AG09309 (cell line): Measurements from ENCODE around the gene RFX2.

ENCODE experiments used
- DNase-seq: peaks from one replicate; pipeline ENCODE4 v3.0.0-alpha.2; 2010; ENCODE audit warnings: low read depth
- H3K4me3 ChIP-seq: 2 replicates; pipeline ENCODE4 v1.5.1; 2011; ENCODE audit warnings: mild to moderate bottlenecking, low read depth, low read length, moderate library complexity; ENCODE audit not compliant: control insufficient read depth
- TF ChIP-seq, protein P1 (sequence below): IDR thresholded peaks from 2 replicates; pipeline ENCODE4 v1.5.1; 2011; ENCODE audit warnings: mild to moderate bottlenecking, low read depth, low read length, inconsistent platforms; ENCODE audit not compliant: insufficient read depth, control insufficient read depth; ENCODE audit errors: missing control alignments

The RFX2 gene

DNA sequence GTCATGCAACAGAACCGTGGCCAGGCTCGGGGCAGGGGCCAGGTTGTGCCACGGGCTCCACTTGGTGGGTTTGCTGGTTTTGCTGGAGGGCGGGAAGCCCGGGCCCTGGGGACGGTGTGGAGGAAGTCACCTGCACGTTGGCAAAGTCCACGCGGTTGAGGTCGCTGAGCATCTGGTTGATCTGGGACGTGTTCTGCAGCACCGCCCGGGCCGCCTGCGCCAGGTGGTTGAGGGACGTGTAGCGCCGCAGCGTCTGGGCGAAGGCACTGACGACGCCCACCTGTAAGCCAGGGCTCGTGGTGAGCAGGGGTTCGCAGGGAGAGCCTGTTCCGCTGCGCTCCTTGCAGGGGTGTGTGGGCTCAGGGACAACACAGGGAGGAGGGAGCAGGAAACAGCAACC, 107.7 kb downstream of the RFX2 start:
- TF ChIP-seq, protein P1, sequence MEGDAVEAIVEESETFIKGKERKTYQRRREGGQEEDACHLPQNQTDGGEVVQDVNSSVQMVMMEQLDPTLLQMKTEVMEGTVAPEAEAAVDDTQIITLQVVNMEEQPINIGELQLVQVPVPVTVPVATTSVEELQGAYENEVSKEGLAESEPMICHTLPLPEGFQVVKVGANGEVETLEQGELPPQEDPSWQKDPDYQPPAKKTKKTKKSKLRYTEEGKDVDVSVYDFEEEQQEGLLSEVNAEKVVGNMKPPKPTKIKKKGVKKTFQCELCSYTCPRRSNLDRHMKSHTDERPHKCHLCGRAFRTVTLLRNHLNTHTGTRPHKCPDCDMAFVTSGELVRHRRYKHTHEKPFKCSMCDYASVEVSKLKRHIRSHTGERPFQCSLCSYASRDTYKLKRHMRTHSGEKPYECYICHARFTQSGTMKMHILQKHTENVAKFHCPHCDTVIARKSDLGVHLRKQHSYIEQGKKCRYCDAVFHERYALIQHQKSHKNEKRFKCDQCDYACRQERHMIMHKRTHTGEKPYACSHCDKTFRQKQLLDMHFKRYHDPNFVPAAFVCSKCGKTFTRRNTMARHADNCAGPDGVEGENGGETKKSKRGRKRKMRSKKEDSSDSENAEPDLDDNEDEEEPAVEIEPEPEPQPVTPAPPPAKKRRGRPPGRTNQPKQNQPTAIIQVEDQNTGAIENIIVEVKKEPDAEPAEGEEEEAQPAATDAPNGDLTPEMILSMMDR = no peak
- H3K4me3 ChIP-seq = no peak overlapping the region
- no peak for DNase-seq

DNA sequence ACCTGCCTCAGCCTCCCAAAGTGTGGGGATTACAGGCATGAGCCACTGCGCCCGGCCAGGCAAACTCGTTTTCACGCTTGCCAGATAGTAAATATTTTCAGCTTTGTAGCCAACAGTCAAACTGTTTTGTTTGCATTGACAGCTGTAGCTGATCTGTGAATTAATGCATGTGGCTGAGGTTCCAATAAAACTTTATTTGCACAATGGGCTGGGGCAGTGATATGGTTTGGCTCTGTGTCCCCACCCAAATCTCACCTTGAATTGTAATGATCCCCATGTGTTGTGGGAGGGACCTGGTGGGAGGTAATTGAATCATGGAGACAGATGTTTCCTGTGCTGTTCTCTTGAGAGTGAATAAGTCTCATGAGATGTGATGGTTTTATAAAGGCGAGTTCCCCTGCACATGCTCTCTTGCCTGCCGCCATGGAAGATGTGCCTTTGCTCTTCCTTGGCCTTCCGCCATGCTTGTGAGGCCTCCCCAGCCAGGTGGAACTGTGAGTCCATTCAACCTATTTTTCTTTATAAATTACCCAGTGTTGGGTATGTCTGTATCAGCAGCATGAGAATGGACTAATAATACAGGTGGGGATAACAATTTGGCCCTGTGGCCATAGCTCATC, 110.0 kb downstream of the RFX2 start:
- TF ChIP-seq, protein P1 = no peak
- no peak for DNase-seq
- H3K4me3 ChIP-seq = no peak overlapping the region

DNA sequence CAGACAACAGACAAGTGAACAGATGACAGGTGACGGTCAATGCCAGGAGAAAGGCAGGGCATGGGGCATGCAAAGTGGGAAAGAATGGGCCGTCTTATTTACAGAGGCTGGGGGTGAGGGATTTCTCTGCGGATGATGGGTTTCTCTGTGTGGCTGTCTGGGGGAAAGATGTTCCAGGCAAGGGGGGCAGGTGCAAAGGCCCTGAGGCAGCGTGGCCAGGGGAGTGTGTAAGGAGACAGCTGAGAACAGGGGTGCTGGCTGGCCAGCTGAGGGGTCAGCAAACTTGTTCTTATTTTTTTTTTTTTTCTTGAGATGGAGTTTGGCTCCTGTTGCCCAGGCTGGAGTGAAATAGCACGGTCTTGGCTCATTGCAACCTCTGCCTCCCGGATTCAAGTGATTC, 110.6 kb downstream of the RFX2 start:
- no peak overlapping the region for H3K4me3 ChIP-seq
- TF ChIP-seq, protein P1 = no peak
- DNase-seq = no peak

DNA sequence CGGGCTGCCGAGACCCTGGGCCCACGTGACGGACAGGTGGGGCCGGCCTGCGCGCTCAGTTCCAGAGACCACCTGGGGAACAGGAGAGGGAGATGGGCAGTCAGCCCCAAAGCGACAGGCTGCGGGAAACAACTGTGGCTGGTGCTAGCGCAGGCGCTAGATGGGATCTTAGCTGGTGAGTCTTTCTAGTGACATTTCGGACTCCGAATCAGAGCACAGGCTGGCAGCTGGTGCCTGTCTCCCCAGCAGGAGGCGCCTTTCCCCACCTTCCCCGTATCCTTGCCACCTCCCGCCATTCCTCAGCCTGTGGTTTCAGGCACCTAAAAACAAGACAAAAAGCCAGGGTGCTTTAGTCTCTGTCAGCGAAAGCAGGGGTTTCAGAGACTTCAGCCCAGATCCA, 112.9 kb downstream of the RFX2 start:
- no peak overlapping the region for H3K4me3 ChIP-seq
- DNase-seq = no peak
- TF ChIP-seq, protein P1 = no peak

DNA sequence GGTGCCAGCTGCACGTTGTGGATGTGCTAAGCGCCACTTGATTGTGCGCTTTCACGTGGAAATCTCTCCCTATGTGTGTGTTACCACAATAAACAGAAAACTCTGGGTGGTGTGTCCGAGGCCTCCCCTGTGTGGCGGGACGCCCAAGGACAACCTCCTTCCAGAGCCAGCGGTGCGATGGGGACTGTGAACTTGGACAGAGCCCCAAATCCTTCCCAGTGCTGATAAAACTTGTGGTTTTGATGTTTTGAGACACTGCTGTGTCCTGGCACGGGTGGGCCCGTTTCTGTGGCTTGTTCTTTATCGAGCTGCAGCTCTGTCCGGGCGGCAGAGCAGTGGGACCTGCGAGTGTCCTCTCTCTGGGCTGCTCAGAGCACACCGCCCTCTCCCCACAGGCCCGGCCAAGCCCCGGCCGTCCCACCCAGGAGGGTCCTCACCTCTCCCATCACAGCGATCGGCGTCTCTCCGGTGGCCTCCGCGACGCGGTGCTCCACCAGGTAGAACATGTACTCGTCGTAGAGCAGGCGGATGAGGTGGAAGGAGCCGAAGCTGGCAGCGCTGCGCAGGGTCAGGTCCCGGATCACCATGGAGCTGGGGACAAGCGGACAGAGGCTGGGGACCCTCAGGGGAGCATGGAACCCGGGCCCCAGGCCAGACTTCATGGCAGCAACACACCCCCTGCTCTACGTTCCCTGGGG, 113.5 kb downstream of the RFX2 start:
- H3K4me3 ChIP-seq = no peak overlapping the region
- TF ChIP-seq, protein P1 = no peak
- DNase-seq = no peak

DNA sequence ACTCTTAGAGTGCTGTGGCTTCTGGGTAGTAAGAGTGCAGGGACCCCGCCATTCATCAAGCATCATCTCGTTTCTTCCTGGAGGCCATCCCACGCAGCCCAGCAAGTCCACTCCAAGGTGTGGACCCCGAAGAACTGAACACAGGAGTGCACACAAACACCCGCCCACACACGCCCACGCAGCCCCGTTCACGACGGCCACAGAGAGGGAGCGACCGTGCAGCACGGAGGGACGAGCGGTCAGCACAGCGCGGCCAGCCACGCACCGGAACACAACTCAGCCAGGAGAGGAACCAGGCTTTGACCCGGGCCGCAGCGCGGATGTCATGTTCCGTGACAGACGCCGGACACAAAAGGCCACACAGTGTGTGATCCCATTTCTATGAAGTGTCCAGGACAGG, 114.2 kb downstream of the RFX2 start:
- DNase-seq = no peak
- TF ChIP-seq, protein P1 = no peak
- H3K4me3 ChIP-seq = no peak overlapping the region
